Mesenteric fat pad (tissue), 1 donor: ENCODE results near the gene TMEM107. TPM values are rescaled to one million over a fixed set of nuclear protein-coding genes. Genes with fewer than 3 reads are reported as not detected.
A peak's percentile ranks its signal among the peaks of the same experiment; 100 is the strongest.
"Not testable (repeated sequence)": the region's sequence is repeated elsewhere in the genome, so short reads cannot be mapped to it uniquely, and the experiment has no call there.

ENCODE experiments used
- DNase-seq: peaks from one replicate; pipeline ENCODE4 v3.0.0-alpha.2; 2020; ENCODE audit warnings: low spot score
- total RNA-seq: library from RNA; stranded (reverse); fragmentation: NEBNext Ultra II Directional; extraction: Animal tissue kit (Norgen Biotek cat#: 25700); gene quantifications from one replicate; pipeline ENCODE4 v1.2.1, GENCODE V29; 2021
- donor health status: DM: yes; HTN: yes; CAD: no.

Gene TMEM107
- total RNA-seq, 1 donor from 2014 or later, result 16.3 TPM

GRCh38 chr17:8189711-8190477 lies 13.7 kb upstream of the TMEM107 start, which contains the start of gene BORCS6:
BORCS6 (minus strand) TSS chr17:8190180; CDS start chr17:8190140, 40 bp downstream.
- DNase-seq, result peak; percentile 98

- DNase-seq, result no peak
These were observed 13.0 kb upstream of the TMEM107 start for GRCh38 chr17:8189041-8189710.

- no peak for DNase-seq
These were observed 12.2 kb upstream of the TMEM107 start for GRCh38 chr17:8188263-8188839.

GRCh38 chr17:8187517-8188262 lies 11.5 kb upstream of the TMEM107 start:
- DNase-seq, result peak; percentile 94

- peak; percentile 97 for DNase-seq
These were observed 10.8 kb upstream of the TMEM107 start for GRCh38 chr17:8186787-8187516.

- no peak for DNase-seq
These were observed 10.2 kb upstream of the TMEM107 start for GRCh38 chr17:8186446-8186786.

GRCh38 chr17:8185582-8186445 lies 9.6 kb upstream of the TMEM107 start:
- DNase-seq, result peak; percentile 97

- no peak for DNase-seq
These were observed 985 bp upstream of the TMEM107 start for GRCh38 chr17:8176998-8177731.

GRCh38 chr17:8175795-8176196 lies 384 bp downstream of the TMEM107 start:
- DNase-seq, result no peak

- DNase-seq, result no peak
These were observed 2.3 kb downstream of the TMEM107 start for GRCh38 chr17:8173871-8174322.

GRCh38 chr17:8173056-8173870 lies 2.9 kb downstream of the TMEM107 start:
- DNase-seq, result no peak

- not testable (repeated sequence) for DNase-seq
These were observed 6.0 kb downstream of the TMEM107 start for GRCh38 chr17:8170186-8170585.

GRCh38 chr17:8167526-8167925 lies 8.7 kb downstream of the TMEM107 start:
- no peak for DNase-seq

- no peak for DNase-seq
These were observed 9.4 kb downstream of the TMEM107 start for GRCh38 chr17:8166731-8167130.

- no peak for DNase-seq
These were observed 11.4 kb downstream of the TMEM107 start for GRCh38 chr17:8164815-8165131.

- no peak for DNase-seq
These were observed 12.0 kb downstream of the TMEM107 start for GRCh38 chr17:8163978-8164814.
